ENCODE measurements around the gene MUC3A.
"Not testable (repeated sequence)": the region's sequence is repeated elsewhere in the genome, so short reads cannot be mapped to it uniquely, and the experiment has no call there.

Gene MUC3A

DNA sequence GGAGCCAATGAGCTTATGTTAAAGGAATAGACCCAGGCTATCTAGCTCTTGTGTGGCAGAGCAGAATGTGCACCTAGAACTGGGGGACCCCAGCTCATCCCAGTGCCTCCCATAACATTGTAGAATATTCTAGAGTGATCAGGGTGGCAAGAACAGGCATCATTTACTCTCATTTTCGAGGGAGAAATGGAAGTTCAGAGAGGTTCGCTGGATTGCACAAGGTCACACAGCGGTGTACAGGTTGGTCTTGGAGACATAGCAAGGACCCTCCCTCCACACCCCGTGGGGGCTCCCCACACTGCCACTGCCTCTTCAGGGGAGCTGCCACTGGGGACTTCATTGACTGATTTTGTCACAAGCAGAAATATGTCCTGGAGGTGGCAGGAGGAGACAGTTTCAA lies 29.0 kb downstream of the MUC3A start:
- no peak for DNase-seq

DNA sequence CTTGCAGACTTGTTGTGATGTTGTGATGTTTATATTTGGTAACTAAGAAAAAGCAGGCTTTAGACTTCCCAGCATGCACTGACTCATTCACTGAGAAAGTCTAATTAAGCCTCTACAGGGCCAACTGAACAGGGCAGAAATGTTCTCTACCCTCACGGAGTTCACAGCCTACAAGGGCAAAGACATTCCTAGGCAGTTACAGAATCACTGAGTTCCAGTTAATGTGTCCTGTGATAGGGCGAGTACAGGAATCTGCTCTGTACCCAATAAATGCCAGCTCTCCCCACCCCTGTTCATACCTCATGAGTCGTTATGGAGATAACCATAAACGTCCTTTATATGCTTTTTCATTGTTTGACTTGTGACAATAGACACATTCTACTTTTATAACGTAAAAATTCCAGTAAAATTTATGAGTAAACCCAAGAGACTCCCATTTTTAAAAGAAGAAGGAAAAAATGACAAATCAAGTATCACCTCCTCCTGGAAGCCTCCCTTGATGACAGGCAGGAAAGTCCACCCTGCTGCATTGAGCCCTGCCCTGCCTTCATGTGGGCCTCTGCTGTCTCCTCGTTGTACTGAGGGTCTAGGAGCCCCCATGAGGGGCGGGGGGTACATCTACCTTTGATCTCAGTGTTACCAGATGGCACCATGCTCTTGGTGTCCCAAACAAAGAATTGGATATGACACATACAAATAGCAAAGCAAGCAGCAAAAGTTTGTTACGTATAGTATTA lies 34.3 kb downstream of the MUC3A start:
- DNase-seq = no peak

DNA sequence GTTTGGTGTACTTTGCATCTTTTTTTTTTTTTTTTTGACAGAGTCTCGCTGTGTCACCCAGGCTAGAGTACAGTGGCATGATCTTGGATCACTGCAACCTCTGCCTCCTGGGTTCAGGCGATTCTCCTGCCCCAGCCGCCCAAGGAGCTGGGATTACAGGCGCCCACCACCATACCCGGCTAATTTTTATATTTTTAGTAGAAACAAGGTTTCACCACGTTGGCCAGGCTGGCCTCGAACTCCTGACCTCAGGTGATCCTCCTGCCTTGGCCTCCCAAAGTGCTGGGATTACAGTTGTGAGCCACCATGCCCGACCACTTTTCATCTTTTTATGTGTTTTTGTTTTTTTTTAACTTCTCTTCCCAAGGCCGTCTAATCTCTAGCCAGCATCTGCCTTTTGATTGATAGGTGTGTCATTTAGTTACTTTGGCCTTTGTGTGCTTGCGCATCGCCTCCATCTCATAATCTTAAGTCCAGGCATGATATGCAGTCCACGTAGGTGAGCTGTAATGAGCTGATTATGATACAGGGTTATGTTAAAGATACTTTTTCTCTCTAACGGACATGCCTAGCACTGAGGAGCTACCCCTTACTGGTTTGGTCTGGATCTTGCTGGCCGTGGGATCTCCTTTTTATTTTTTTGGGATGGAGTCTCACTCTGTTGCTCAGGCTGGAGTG lies 35.0 kb downstream of the MUC3A start:
- DNase-seq = not testable (repeated sequence)

DNA sequence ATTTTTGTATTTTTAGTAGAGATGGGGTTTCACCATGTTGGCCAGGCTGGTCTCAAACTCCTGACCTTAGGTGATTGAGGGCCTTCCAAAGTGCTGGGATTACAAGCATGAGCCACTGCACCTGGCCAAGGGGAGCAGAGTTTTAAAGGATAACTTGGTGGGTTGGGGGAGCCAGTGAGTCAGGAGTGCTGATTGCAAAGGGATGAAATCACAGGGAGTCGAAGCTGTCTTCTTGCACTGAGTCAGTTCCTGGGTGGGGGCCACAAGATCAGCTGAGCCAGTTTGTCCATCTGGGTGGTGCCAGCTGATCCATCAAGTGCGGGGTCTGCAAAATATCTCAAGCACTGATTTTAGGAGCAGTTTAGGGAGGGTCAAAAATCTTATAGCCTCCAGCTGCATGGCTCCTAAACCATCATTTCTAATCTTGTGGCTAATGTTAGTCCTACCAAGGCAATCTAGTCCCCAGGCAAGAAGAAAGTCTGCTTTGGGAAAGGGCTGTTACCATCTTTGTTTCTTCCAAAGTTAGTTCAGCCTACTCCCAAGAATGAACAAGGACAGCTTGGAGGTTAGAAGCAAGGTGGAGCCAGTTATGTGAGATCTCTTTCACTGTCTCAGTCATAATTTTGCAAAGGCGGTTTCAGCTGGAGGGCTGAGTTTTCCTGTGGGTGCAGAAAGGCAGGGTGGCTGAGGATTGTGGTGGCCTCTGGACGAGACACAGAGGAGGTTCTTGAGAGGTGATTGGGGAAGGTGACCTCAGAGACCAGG lies 35.9 kb downstream of the MUC3A start:
- not testable (repeated sequence) for DNase-seq

DNA sequence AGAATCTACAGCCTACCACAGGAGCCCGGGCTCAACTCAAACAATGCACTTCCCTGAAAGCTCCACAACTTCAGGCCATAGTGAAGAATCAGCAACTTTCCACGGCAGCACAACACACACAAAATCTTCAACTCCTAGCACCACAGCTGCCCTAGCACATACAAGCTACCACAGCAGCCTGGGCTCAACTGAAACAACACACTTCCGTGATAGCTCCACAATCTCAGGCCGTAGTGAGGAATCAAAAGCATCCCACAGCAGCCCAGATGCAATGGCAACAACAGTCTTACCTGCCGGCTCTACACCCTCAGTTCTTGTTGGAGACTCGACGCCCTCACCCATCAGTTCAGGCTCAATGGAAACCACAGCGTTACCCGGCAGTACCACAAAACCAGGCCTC lies 42.3 kb downstream of the MUC3A start:
- DNase-seq = no peak

DNA sequence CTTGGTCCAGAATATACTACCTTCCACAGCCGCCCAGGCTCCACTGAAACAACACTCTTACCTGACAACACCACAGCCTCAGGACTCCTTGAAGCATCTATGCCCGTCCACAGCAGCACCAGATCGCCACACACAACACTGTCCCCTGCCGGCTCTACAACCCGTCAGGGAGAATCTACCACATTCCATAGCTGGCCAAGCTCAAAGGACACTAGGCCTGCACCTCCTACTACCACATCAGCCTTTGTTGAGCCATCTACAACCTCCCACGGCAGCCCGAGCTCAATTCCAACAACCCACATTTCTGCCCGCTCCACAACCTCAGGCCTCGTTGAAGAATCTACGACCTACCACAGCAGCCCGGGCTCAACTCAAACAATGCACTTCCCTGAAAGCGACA lies 42.9 kb downstream of the MUC3A start:
- not testable (repeated sequence) for DNase-seq

DNA sequence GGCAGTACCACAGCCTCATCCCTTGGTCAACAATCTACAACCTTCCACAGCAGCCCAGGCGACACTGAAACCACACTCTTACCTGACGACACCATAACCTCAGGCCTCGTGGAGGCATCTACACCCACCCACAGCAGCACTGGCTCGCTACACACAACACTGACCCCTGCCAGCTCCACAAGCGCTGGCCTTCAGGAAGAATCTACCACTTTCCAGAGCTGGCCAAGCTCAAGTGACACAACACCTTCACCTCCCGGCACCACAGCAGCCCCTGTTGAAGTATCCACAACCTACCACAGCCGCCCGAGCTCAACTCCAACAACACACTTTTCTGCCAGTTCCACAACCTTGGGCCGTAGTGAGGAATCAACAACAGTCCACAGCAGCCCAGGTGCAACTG lies 45.3 kb downstream of the MUC3A start:
- DNase-seq = not testable (repeated sequence)

DNA sequence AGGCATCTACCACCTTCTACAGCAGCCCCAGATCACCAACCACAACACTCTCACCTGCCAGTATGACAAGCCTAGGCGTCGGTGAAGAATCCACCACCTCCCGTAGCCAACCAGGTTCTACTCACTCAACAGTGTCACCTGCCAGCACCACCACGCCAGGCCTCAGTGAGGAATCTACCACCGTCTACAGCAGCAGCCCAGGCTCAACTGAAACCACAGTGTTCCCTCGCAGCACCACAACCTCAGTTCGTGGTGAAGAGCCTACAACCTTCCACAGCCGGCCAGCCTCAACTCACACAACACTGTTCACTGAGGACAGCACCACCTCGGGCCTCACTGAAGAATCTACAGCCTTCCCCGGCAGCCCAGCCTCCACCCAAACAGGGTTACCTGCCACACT lies 49.2 kb downstream of the MUC3A start:
- DNase-seq = not testable (repeated sequence)

DNA sequence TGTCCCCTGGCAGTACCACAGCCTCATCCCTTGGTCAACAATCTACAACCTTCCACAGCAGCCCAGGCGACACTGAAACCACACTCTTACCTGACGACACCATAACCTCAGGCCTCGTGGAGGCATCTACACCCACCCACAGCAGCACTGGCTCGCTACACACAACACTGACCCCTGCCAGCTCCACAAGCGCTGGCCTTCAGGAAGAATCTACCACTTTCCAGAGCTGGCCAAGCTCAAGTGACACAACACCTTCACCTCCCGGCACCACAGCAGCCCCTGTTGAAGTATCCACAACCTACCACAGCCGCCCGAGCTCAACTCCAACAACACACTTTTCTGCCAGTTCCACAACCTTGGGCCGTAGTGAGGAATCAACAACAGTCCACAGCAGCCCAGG lies 50.0 kb downstream of the MUC3A start:
- DNase-seq = not testable (repeated sequence)

DNA sequence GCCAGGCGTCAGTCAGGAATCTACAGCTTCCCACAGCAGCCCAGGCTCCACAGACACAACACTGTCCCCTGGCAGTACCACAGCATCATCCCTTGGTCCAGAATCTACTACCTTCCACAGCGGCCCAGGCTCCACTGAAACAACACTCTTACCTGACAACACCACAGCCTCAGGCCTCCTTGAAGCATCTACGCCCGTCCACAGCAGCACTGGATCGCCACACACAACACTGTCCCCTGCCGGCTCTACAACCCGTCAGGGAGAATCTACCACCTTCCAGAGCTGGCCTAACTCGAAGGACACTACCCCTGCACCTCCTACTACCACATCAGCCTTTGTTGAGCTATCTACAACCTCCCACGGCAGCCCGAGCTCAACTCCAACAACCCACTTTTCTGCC lies 50.7 kb downstream of the MUC3A start:
- not testable (repeated sequence) for DNase-seq

DNA sequence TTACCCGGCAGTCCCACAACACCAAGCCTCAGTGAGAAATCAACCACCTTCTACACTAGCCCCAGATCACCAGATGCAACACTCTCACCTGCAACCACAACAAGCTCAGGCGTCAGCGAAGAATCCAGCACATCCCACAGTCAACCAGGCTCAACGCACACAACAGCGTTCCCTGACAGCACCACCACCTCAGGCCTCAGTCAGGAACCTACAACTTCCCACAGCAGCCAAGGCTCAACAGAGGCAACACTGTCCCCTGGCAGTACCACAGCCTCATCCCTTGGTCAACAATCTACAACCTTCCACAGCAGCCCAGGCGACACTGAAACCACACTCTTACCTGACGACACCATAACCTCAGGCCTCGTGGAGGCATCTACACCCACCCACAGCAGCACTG lies 53.0 kb downstream of the MUC3A start:
- DNase-seq = not testable (repeated sequence)

DNA sequence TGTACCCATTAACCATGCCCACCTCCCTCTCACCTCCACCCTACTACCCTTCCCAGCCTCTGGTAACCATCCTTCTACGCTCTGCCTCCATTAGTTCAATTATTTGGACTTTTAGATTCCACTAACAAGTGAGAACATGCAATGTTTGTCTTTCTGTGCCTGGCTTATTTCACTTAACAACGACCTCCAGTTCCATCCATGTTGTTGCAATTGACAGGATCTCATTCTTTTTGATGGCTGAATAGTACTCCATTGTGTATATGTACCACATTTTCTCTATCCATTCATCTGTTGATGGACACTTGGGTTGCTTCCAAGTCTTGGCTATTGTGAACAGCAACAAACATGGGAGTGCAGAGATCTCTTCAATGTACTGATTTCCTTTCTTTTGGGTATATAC lies 58.0 kb downstream of the MUC3A start:
- DNase-seq = not testable (repeated sequence)

DNA sequence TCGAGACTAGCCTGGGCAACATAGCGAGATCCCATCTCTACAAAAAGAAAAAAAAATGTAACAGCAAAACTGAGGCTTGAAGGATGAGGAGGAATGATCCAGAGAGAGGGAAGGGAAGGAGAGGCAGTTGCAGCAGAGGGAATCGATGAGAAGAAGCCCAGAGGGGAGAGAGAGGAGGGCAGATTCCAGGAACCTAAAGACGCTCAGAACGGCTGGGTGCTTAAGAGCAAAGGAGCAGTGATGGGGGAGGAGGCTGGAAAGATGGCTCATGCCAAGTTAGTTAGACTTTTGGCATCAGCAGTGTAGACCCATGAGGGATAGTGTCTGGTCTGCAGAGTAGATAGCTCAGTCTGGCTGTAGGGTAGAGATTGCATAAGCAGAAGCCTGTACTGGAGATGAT lies 60.3 kb downstream of the MUC3A start:
- no peak for DNase-seq

DNA sequence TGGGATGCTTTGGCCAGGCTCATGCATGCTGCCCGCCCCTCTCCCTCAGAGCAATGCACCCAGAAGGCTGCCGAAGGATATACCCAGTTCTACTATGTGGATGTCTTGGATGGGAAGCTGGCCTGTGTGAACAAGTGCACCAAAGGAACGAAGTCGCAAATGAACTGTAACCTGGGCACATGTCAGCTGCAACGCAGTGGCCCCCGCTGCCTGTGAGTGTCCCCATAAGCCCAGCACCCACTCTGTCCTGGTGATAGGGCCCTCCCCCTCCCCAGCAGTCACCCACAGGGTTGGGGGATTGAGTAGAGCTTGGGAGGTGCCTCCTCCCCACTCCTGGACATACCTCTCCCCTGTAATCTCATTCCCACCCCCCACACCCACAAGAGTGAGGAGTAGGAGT lies 63.6 kb downstream of the MUC3A start:
- DNase-seq = no peak

DNA sequence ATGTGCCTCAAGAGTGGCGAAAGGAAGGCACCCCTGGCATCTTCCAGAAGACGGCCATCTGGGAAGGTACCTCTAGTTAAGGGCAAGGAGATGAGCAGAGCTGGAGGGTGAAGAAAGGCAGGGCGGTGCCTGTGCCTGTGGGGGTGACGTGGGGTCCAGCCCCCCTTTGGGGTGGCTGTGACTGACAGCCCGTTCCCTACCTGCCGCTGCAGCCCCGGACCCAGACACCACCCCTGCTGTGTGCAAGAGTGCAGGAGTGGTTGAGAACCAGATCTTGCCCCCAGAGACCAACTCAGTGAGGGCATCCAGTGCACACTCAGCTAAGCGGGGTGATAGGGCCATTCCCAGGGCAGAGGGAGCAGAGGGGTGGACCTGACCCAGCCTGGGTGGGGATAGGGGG lies 66.3 kb downstream of the MUC3A start:
- no peak for DNase-seq

DNA sequence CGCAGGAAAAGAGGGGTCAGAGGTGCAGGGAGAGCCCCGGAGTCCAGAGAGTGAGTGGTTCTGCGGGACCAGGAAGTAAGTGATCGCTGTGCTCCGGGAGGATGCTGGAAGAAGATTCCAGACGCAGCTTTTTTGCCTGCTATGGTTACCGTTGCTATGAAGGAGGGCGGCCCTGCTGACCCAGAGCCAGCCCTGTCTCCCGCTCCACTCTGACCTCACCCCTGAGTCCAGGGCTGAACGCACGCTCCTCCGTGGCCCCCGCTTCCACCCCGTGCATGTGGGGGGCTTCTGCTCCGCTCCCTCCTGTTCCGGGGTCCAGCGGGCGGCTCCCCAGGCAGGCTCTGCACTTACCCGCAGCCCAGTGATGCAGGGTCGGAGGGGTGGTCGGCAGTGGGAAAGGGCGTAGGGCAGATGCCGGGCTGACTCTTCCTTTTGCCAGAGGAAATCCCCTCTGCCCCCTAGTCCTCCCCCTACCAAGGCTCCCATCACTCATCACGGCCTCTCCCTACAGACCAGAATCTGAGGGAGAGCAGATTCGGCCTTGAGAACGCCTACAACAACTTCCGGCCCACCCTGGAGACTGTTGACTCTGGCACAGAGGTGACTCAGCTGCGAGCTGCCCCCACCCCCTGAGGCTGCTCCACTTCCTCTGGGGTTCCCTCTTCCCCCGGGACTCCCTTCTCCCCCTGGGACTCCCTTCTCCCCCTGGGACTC lies 67.9 kb downstream of the MUC3A start:
- peak; percentile 15 for DNase-seq
